Kidney (tissue), 14 donors: Measurements from ENCODE around the gene CCM2. TPM values are rescaled to one million over a fixed set of nuclear protein-coding genes. Genes with fewer than 3 reads are reported as not detected.

Source experiments
- DNase-seq, 5 donors: peaks; one replicate each; pipeline ENCODE4 v3.0.0-alpha.2; 2013 to 2020
- FAIRE-seq: peaks from 2 replicates; lab custom pipeline; 2012; peaks lifted over from hg19 to GRCh38; lab: Jason Lieb, UNC
- H3K27ac ChIP-seq, 2 donors: one replicate each; pipeline ENCODE4 v1.7.0; 2013; ENCODE audit warnings: low read depth in 2 of 2, low read length in 2 of 2, inconsistent platforms in 1 of 2
- H3K27me3 ChIP-seq: one replicate; pipeline ENCODE4 v1.7.1; 2013; ENCODE audit warnings: low read length, inconsistent platforms; ENCODE audit not compliant: control insufficient read depth, insufficient read depth
- H3K36me3 ChIP-seq, 3 donors: one replicate each; pipeline versions ENCODE4 v1.7.0 to v1.7.1; 2013; ENCODE audit warnings: low read length in 3 of 3, control low read depth in 1 of 3, inconsistent platforms in 1 of 3; ENCODE audit not compliant: insufficient read depth in 3 of 3, control insufficient read depth in 2 of 3
- H3K4me1 ChIP-seq, 3 donors: one replicate each; pipeline versions ENCODE4 v1.7.0 to v1.7.1; 2013; ENCODE audit warnings: low read length in 3 of 3, inconsistent platforms in 1 of 3, low read depth in 1 of 3; ENCODE audit not compliant: control insufficient read depth in 2 of 3, insufficient read depth in 2 of 3
- H3K4me3 ChIP-seq, 3 donors: one replicate each; pipeline versions ENCODE4 v1.7.0 to v1.8.1; 2013; ENCODE audit warnings: low read length in 3 of 3, control low read depth in 1 of 3, inconsistent platforms in 1 of 3
- H3K9ac ChIP-seq, 3 donors: one replicate each; pipeline versions ENCODE4 v1.7.0 to v1.7.1; 2013; ENCODE audit warnings: low read length in 3 of 3, control low read depth in 1 of 3, inconsistent platforms in 1 of 3
- H3K9me3 ChIP-seq, 3 donors: one replicate each; pipeline versions ENCODE4 v1.7.0 to v1.7.1; 2013; ENCODE audit warnings: low read length in 3 of 3, control low read depth in 1 of 3, inconsistent platforms in 1 of 3; ENCODE audit not compliant: control insufficient read depth in 2 of 3, insufficient read depth in 1 of 3
- intact Hi-C: fragments of 100-400 bp; cut with DNase I; formaldehyde crosslinking; loops from one replicate; pipeline ENCODE4 v1.11.1; 2022
- polyA plus RNA-seq: library from polyadenylated mRNA; stranded (reverse); fragments of 350-450 nt; fragmentation: Illumina TruSeq; extraction: RNeasy Lipid Tissue Mini Kit (QIAGEN cat#74804); gene quantifications from one replicate; pipeline ENCODE4 v1.2.3, GENCODE V29; 2014; ENCODE audit warnings: low read depth, low replicate concordance; ENCODE audit not compliant: insufficient read depth
- total RNA-seq: library from RNA; stranded (reverse); fragmentation: NEBNext Ultra II Directional; extraction: Animal tissue kit (Norgen Biotek cat#: 25700); gene quantifications from one replicate; pipeline ENCODE4 v1.2.1, GENCODE V29; 2021
- TF ChIP-seq, protein P1 (sequence below): IDR thresholded peaks from 3 replicates; pipeline ENCODE4 v1.5.1; 2012; ENCODE audit warnings: mild to moderate bottlenecking, moderate library complexity, borderline replicate concordance; ENCODE audit not compliant: insufficient read depth; ENCODE audit errors: extremely low read depth
- donor health status: control.
- donor health status: control.
- donor health status: control.
- donor health status: control.
- donor health status: control.
- donor health status: DM: yes; HTN: yes; CAD: no.
- donor health status: Normal renal cell carcinoma (clear cell type).

CCM2 gene
- total and polyA plus RNA-seq, 2 donors from 2014 or later = 35.0 to 37.8 TPM

DNA sequence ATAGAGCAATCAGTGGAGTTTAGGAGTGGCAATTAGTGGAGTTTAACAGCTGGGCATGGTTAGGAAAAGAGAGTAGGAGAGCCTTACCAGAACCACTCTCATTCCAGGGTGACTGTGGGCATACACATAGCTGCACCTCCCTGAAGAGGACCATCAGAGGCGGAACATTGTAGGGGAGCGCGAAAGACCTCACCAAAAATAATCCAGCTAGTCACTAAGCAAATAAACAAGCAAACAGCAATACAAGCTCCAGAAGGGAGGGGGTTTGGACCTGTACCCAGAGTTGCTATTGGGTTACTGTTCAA is 92.9 kb downstream of the CCM2 start:
- H3K36me3 ChIP-seq = no peaks in the 10 kb centered on the region
- H3K27ac ChIP-seq = no peak overlapping the region
- no peak overlapping the region for H3K9ac ChIP-seq
- FAIRE-seq (no peak), DNase-seq (no peak)
- no peaks in the 10 kb centered on the region for H3K27me3 ChIP-seq
- peaks cover 0 to 2% (median 0%) of the 10 kb centered on the region in 3 donors for H3K4me1 ChIP-seq
- TF ChIP-seq, protein P1, sequence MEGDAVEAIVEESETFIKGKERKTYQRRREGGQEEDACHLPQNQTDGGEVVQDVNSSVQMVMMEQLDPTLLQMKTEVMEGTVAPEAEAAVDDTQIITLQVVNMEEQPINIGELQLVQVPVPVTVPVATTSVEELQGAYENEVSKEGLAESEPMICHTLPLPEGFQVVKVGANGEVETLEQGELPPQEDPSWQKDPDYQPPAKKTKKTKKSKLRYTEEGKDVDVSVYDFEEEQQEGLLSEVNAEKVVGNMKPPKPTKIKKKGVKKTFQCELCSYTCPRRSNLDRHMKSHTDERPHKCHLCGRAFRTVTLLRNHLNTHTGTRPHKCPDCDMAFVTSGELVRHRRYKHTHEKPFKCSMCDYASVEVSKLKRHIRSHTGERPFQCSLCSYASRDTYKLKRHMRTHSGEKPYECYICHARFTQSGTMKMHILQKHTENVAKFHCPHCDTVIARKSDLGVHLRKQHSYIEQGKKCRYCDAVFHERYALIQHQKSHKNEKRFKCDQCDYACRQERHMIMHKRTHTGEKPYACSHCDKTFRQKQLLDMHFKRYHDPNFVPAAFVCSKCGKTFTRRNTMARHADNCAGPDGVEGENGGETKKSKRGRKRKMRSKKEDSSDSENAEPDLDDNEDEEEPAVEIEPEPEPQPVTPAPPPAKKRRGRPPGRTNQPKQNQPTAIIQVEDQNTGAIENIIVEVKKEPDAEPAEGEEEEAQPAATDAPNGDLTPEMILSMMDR = no peak
- H3K9me3 ChIP-seq = peaks cover 0 to 2% (median 0%) of the 10 kb centered on the region in 3 donors
- H3K4me3 ChIP-seq = no peak overlapping the region
- intact Hi-C loops = no loop called here

DNA sequence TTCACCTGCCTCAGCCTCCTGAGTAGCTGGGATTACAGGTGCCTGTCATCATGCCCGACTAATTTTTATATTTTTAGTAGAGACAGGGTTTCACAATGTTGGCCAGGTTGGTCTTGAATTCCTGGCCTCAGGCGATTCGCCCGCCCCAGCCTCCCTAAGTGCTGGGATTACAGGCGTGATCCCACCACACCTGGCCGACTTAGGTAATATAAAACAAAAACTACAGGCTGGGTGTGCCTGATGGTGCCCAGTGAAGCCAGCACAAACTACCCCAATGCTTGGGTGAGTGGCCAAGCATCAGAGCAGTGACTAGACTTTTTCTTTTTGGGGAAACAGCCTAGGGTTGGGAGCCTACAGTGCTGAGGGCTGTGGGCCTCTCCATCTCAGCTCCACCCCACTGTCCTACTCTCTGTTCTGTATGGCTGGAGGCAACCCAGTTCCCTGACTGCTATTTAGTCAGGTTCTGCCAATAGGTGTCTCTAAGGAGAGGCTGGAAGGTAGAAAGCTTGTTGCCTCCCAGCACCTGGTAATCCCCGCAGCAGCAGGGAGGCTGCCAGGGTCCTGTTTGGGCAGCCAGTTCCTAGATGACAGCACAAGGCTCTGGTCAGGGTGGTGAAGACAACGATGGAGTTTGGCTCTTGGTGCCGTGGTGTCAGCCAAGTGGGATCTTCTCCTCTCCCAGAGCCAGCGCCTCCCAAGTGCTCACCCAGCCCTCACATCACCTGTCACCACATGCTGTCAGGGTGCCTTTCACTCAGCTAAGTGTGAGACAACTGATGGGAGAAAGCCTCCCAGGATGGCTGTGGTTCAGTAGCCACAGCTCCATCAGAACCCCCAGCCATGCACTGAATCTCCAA is 99.2 kb downstream of the CCM2 start:
- H3K4me3 ChIP-seq = no peak overlapping the region
- no peak overlapping the region for H3K27ac ChIP-seq
- no peak for FAIRE-seq
- no peak overlapping the region for H3K9ac ChIP-seq
- no peaks in the 10 kb centered on the region for H3K27me3 ChIP-seq
- no peaks in the 10 kb centered on the region for H3K4me1 ChIP-seq
- peaks cover 0 to 2% (median 0%) of the 10 kb centered on the region in 3 donors for H3K9me3 ChIP-seq
- H3K36me3 ChIP-seq = peaks cover 6 to 51% (median 46%) of the 10 kb centered on the region in 3 donors
- intact Hi-C loops = no loop called here
- TF ChIP-seq, protein P1 = no peak
- peak in 1 of 5 donors; percentile 15 for DNase-seq

DNA sequence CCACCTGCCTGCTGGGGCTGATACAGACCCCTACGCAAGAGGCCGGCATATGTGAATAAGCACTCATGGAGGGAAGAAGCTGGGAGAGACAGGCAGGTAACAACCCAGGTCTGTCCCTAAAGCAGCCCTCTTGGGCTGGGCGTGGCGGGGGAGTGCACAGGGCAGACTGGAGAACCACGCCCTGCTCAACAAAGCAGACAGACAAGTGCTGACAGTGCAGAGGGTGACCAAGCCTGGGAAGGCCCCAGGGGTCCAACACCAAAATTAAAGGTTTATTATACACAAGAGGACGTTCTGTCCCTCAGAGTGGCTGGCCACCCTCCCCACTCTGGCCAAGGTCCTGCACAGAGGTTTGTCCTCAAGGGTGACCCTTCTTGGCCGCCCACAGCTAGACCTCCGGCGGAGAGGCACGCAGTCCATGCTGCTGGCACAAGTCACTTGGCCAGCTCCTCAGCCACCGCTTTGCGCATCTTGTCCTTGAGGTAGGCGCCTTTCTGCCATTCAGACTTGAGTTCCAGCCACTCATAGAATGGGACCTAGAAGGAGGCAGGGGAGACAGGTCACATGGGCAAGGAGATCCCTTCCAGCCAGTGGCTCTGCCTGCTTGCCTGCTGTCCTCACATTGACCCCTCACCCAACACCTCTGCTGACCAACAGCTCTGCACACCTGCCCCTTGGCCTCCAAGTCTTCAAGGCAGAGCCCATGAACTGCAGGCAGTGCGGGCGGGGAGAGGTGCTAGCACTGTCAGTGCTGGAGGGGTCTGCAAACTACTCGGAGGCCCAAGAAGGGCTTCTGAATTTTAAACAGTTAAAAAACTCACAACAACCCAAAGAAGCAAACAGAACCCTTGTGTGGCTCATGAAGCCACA is 100.1 kb downstream of the CCM2 start:
- DNase-seq (peak in 1 of 5 donors; percentile 25), FAIRE-seq (no peak)
- no peaks in the 10 kb centered on the region for H3K4me1 ChIP-seq
- H3K36me3 ChIP-seq = peaks cover 7 to 60% (median 55%) of the 10 kb centered on the region in 3 donors
- H3K9ac ChIP-seq = no peak overlapping the region
- intact Hi-C loops = no loop called here
- TF ChIP-seq, protein P1 = no peak
- no peaks in the 10 kb centered on the region for H3K9me3 ChIP-seq
- no peak overlapping the region for H3K4me3 ChIP-seq
- no peak overlapping the region for H3K27ac ChIP-seq
- H3K27me3 ChIP-seq = no peaks in the 10 kb centered on the region
